Measurements from ENCODE around the gene PHF21B. TPM values are rescaled to one million over a fixed set of nuclear protein-coding genes. Genes with fewer than 3 reads are reported as not detected.

PHF21B gene
- polyA plus RNA-seq, 1 donor (not counting 4 experiments of a cell fraction or from before 2014, with no cell fraction given) = not detected

GRCh38 chr22:45051946-45052345, 42.1 kb upstream of the PHF21B start:
- H3K27ac ChIP-seq (ENCODE audit: control insufficient read depth, insufficient read depth, low read length) = no peak overlapping the region
- no peaks in the 10 kb centered on the region for H3K4me1 ChIP-seq (ENCODE audit: control insufficient read depth, extremely low read depth, insufficient read depth, low read length)
- no peak overlapping the region for H3K4me2 ChIP-seq (ENCODE audit: control insufficient read depth, extremely low read depth, insufficient read depth, low read depth, low read length)
- TF ChIP-seq, protein P1, sequence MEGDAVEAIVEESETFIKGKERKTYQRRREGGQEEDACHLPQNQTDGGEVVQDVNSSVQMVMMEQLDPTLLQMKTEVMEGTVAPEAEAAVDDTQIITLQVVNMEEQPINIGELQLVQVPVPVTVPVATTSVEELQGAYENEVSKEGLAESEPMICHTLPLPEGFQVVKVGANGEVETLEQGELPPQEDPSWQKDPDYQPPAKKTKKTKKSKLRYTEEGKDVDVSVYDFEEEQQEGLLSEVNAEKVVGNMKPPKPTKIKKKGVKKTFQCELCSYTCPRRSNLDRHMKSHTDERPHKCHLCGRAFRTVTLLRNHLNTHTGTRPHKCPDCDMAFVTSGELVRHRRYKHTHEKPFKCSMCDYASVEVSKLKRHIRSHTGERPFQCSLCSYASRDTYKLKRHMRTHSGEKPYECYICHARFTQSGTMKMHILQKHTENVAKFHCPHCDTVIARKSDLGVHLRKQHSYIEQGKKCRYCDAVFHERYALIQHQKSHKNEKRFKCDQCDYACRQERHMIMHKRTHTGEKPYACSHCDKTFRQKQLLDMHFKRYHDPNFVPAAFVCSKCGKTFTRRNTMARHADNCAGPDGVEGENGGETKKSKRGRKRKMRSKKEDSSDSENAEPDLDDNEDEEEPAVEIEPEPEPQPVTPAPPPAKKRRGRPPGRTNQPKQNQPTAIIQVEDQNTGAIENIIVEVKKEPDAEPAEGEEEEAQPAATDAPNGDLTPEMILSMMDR (optimal IDR thresholded peaks at IDR 0.05 in 1 of 3, IDR thresholded peaks at IDR 0.05 in 1 of 3, conservative IDR thresholded peaks at IDR 0.05 in 1 of 3; ENCODE audit: extremely low read depth in 1 of 3, insufficient read depth in 2 of 3, low read length in 3 of 3) = no peak
- no peak for TF ChIP-seq EZH2 (IDR thresholded peaks at IDR 0.05; ENCODE audit: low read length)
- H3K4me3 ChIP-seq (ENCODE audit: control insufficient read depth in 2 of 3, extremely low read depth in 1 of 3, insufficient read depth in 2 of 3, low read depth in 1 of 3, low read length in 3 of 3) = no peak overlapping the region
- H3K36me3 ChIP-seq (ENCODE audit: control insufficient read depth in 2 of 2, extremely low read depth in 1 of 2, insufficient read depth in 2 of 2, low read length in 2 of 2) = no peaks in the 10 kb centered on the region
- no peak for DNase-seq (ENCODE audit: low read depth, low spot score)
- no peak overlapping the region for H3K9ac ChIP-seq (ENCODE audit: control insufficient read depth, extremely low read depth, insufficient read depth, low read length)
- no peaks in the 10 kb centered on the region for H4K20me1 ChIP-seq (ENCODE audit: control insufficient read depth, extremely low read depth, insufficient read depth, low read length)
- no peaks in the 10 kb centered on the region for H3K9me1 ChIP-seq (ENCODE audit: control insufficient read depth, extremely low read depth, insufficient read depth, low read length)
- dilution Hi-C loops (cut with MboI; ENCODE audit: extremely low pct_ligation_motif_present, low sequenced_read_pairs) = no loop called here
- H3K9me3 ChIP-seq (ENCODE audit: control insufficient read depth, low read depth, low read length) = no peaks in the 10 kb centered on the region
- H3K27me3 ChIP-seq (ENCODE audit: control insufficient read depth, extremely low read depth, insufficient read depth, low read length) = peaks cover 20% of the 10 kb centered on the region
- H3K79me2 ChIP-seq (ENCODE audit: control insufficient read depth, insufficient read depth, low read length) = no peaks in the 10 kb centered on the region
- FAIRE-seq = no peak
- no peak overlapping the region for H2AFZ ChIP-seq (ENCODE audit: control insufficient read depth, low read length)

- H3K4me1 ChIP-seq (ENCODE audit: control insufficient read depth, extremely low read depth, insufficient read depth, low read length) = no peaks in the 10 kb centered on the region
- dilution Hi-C loops (cut with MboI; ENCODE audit: extremely low pct_ligation_motif_present, low sequenced_read_pairs) = no loop called here
- H3K27ac ChIP-seq (ENCODE audit: control insufficient read depth, insufficient read depth, low read length) = no peak overlapping the region
- DNase-seq (ENCODE audit: low read depth, low spot score) = no peak
- no peak for FAIRE-seq
- no peak overlapping the region for H2AFZ ChIP-seq (ENCODE audit: control insufficient read depth, low read length)
- no peaks in the 10 kb centered on the region for H3K79me2 ChIP-seq (ENCODE audit: control insufficient read depth, insufficient read depth, low read length)
- no peaks in the 10 kb centered on the region for H3K9me3 ChIP-seq (ENCODE audit: control insufficient read depth, low read depth, low read length)
- TF ChIP-seq, protein P1 (optimal IDR thresholded peaks at IDR 0.05 in 1 of 3, IDR thresholded peaks at IDR 0.05 in 1 of 3, conservative IDR thresholded peaks at IDR 0.05 in 1 of 3; ENCODE audit: extremely low read depth in 1 of 3, insufficient read depth in 2 of 3, low read length in 3 of 3) = no peak
- no peak for TF ChIP-seq EZH2 (IDR thresholded peaks at IDR 0.05; ENCODE audit: low read length)
- H3K4me2 ChIP-seq (ENCODE audit: control insufficient read depth, extremely low read depth, insufficient read depth, low read depth, low read length) = no peak overlapping the region
- H3K36me3 ChIP-seq (ENCODE audit: control insufficient read depth in 2 of 2, extremely low read depth in 1 of 2, insufficient read depth in 2 of 2, low read length in 2 of 2) = no peaks in the 10 kb centered on the region
- H4K20me1 ChIP-seq (ENCODE audit: control insufficient read depth, extremely low read depth, insufficient read depth, low read length) = no peaks in the 10 kb centered on the region
- H3K27me3 ChIP-seq (ENCODE audit: control insufficient read depth, extremely low read depth, insufficient read depth, low read length) = peaks cover 20% of the 10 kb centered on the region
- H3K9me1 ChIP-seq (ENCODE audit: control insufficient read depth, extremely low read depth, insufficient read depth, low read length) = no peaks in the 10 kb centered on the region
- H3K9ac ChIP-seq (ENCODE audit: control insufficient read depth, extremely low read depth, insufficient read depth, low read length) = no peak overlapping the region
- H3K4me3 ChIP-seq (ENCODE audit: control insufficient read depth in 2 of 3, extremely low read depth in 1 of 3, insufficient read depth in 2 of 3, low read depth in 1 of 3, low read length in 3 of 3) = no peak overlapping the region
Measured at GRCh38 chr22:45051419-45051818, 41.6 kb upstream of the PHF21B start.

Measured in keratinocyte (primary cell).